HEK293 (cell line): ENCODE measurements around the gene SEMA6D.

Experiments used
- CTCF ChIA-PET: fragments of 350-600 bp; formaldehyde crosslinking; extraction: SDS; loops from one replicate; lab custom pipeline; 2021; ENCODE audit warnings: antibody characterized with exemption; lab: Yijun Ruan, JAX
- POLR2A ChIA-PET: fragments of 300-600 bp; formaldehyde crosslinking; extraction: SDS; loops from one replicate; lab custom pipeline; 2020; ENCODE audit warnings: antibody characterized with exemption, inconsistent platforms; lab: Yijun Ruan, JAX
- H3K27ac ChIP-seq: fragments of 200-500 bp; sonication (Bioruptor generic); 2 replicates; pipeline ENCODE4 v1.5.1; 2014; ENCODE audit warnings: low read depth, low read length, control low read depth, inconsistent platforms; ENCODE audit errors: extremely low read depth
- H3K36me3 ChIP-seq, 2 experiments: fragments of 200-500 bp in 1 of 2; sonication (Bioruptor generic) in 1 of 2; 1 replicate in 1 of 2; 2 replicates in 1 of 2; pipeline ENCODE4 v1.5.1; 2014 to 2017; ENCODE audit warnings: inconsistent platforms in 2 of 2, low read length in 2 of 2; ENCODE audit not compliant: control insufficient read depth in 2 of 2, insufficient read depth in 1 of 2
- H3K4me1 ChIP-seq: fragments of 200-500 bp; sonication (Bioruptor generic); 2 replicates; pipeline ENCODE4 v1.5.1; 2014; ENCODE audit warnings: mild to moderate bottlenecking, low read length, inconsistent platforms; ENCODE audit not compliant: control insufficient read depth, insufficient read depth
- H3K4me3 ChIP-seq: 2 replicates; pipeline ENCODE4 v1.5.1; 2011; ENCODE audit warnings: low read depth, mild to moderate bottlenecking, control low read depth, low read length, moderate library complexity
- H3K9me3 ChIP-seq: fragments of 200-500 bp; sonication (Bioruptor generic); 2 replicates; pipeline ENCODE4 v1.5.1; 2014; ENCODE audit warnings: low read depth, low read length, inconsistent platforms; ENCODE audit not compliant: control insufficient read depth, insufficient read depth
- BCL11B ChIP-seq: fragments of 450-650 bp; formaldehyde crosslinking; IDR thresholded peaks from 2 replicates; pipeline ENCODE4 v1.5.1; 2016; ENCODE audit warnings: low read depth, missing biosample characterization, missing genetic modification characterization
- EGR2 ChIP-seq: fragments of 450-650 bp; formaldehyde crosslinking; IDR thresholded peaks from 2 replicates; pipeline ENCODE4 v1.5.1; 2016; ENCODE audit warnings: low read depth, missing biosample characterization, missing genetic modification characterization
- GLI4 ChIP-seq: fragments of 450-650 bp; formaldehyde crosslinking; IDR thresholded peaks from 2 replicates; pipeline ENCODE4 v1.5.1; 2016; ENCODE audit warnings: missing biosample characterization, missing genetic modification characterization
- PRDM6 ChIP-seq: fragments of 450-650 bp; formaldehyde crosslinking; IDR thresholded peaks from 2 replicates; pipeline ENCODE4 v1.5.1; 2017; ENCODE audit warnings: missing biosample characterization, missing genetic modification characterization
- REPIN1 ChIP-seq: fragments of 450-650 bp; formaldehyde crosslinking; IDR thresholded peaks from 2 replicates; pipeline ENCODE4 v1.5.1; 2017; ENCODE audit warnings: missing biosample characterization, missing genetic modification characterization, low read depth
- SP2 ChIP-seq: fragments of 450-650 bp; formaldehyde crosslinking; IDR thresholded peaks from 2 replicates; pipeline ENCODE4 v1.5.1; 2016; ENCODE audit warnings: missing biosample characterization, missing genetic modification characterization
- ZBTB26 ChIP-seq: fragments of 450-650 bp; formaldehyde crosslinking; optimal IDR thresholded peaks from 2 replicates; pipeline ENCODE3; 2016; ENCODE audit warnings: missing biosample characterization, mild to moderate bottlenecking, missing genetic modification characterization
- ZBTB44 ChIP-seq: fragments of 450-650 bp; IDR thresholded peaks from 2 replicates; pipeline ENCODE4 v1.5.1; 2018; ENCODE audit warnings: missing biosample characterization, mild to moderate bottlenecking, missing genetic modification characterization
- ZNF157 ChIP-seq: fragments of 450-650 bp; formaldehyde crosslinking; IDR thresholded peaks from 2 replicates; pipeline ENCODE4 v1.5.1; 2016; ENCODE audit warnings: missing biosample characterization, missing genetic modification characterization
- ZNF174 ChIP-seq: fragments of 450-650 bp; formaldehyde crosslinking; IDR thresholded peaks from 2 replicates; pipeline ENCODE4 v1.5.0; 2017; ENCODE audit warnings: missing biosample characterization, mild to moderate bottlenecking, missing genetic modification characterization
- ZNF211 ChIP-seq: fragments of 450-650 bp; formaldehyde crosslinking; IDR thresholded peaks from 2 replicates; pipeline ENCODE4 v1.5.1; 2016; ENCODE audit warnings: low read depth, missing biosample characterization, missing genetic modification characterization
- ZNF391 ChIP-seq: fragments of 450-650 bp; formaldehyde crosslinking; IDR thresholded peaks from 2 replicates; pipeline ENCODE4 v1.5.1; 2016; ENCODE audit warnings: low read depth, missing biosample characterization, missing genetic modification characterization, borderline replicate concordance
- ZNF398 ChIP-seq: fragments of 450-650 bp; formaldehyde crosslinking; IDR thresholded peaks from 2 replicates; pipeline ENCODE4 v1.5.1; 2017; ENCODE audit warnings: missing biosample characterization, missing genetic modification characterization
- ZNF473 ChIP-seq: fragments of 450-650 bp; formaldehyde crosslinking; IDR thresholded peaks from 2 replicates; pipeline ENCODE4 v1.5.1; 2017; ENCODE audit warnings: missing biosample characterization, missing genetic modification characterization
- ZNF549 ChIP-seq: fragments of 450-650 bp; IDR thresholded peaks from 2 replicates; pipeline ENCODE4 v1.5.1; 2018; ENCODE audit warnings: missing biosample characterization, missing genetic modification characterization, mild to moderate bottlenecking, inconsistent platforms, moderate library complexity
- ZNF623 ChIP-seq: fragments of 450-650 bp; formaldehyde crosslinking; IDR thresholded peaks from 2 replicates; pipeline ENCODE4 v1.5.1; 2016; ENCODE audit warnings: missing biosample characterization, missing genetic modification characterization
- ZNF670 ChIP-seq: fragments of 450-650 bp; formaldehyde crosslinking; IDR thresholded peaks from 2 replicates; pipeline ENCODE4 v1.5.1; 2016; ENCODE audit warnings: missing biosample characterization, missing genetic modification characterization, low read depth
- ZNF776 ChIP-seq: fragments of 450-650 bp; formaldehyde crosslinking; IDR thresholded peaks from 2 replicates; pipeline ENCODE4 v1.5.0; 2017; ENCODE audit warnings: missing biosample characterization, missing genetic modification characterization, borderline replicate concordance
- ZNF791 ChIP-seq: fragments of 450-650 bp; formaldehyde crosslinking; IDR thresholded peaks from 2 replicates; pipeline ENCODE4 v1.5.1; 2016; ENCODE audit warnings: missing biosample characterization, missing genetic modification characterization

The SEMA6D gene

GRCh38 chr15:47720555-47720954 is 3.2 kb downstream of the SEMA6D start:
- CTCF ChIA-PET = no interaction called here
- POLR2A ChIA-PET = no interaction called here

GRCh38 chr15:47721676-47722075 is 4.4 kb downstream of the SEMA6D start:
- CTCF ChIA-PET = no interaction called here
- no peak for TF ChIP-seq ZNF623 (tag by site-specific recombination)
- no peak for TF ChIP-seq ZNF776
- TF ChIP-seq ZNF670 (tag by site-specific recombination) = no peak
- TF ChIP-seq ZNF391 (tag by site-specific recombination) = no peak
- no peak for TF ChIP-seq GLI4 (tag by site-specific recombination)
- no peak for TF ChIP-seq ZNF398 (tag by site-specific recombination)
- no peak for TF ChIP-seq ZNF791 (tag by site-specific recombination)
- Histone ChIP-seq H3K9me3 (no peaks in the 10 kb centered on the region), H3K27ac (no peak overlapping the region), H3K36me3 (no peaks in the 10 kb centered on the region), H3K4me1 (peaks cover 7% of the 10 kb centered on the region), H3K4me3 (no peak overlapping the region)
- POLR2A ChIA-PET = no interaction called here

More at GRCh38 chr15:47720555-47720954, 3.2 kb downstream of the SEMA6D start:
- TF ChIP-seq ZNF174 (tag by site-specific recombination) = no peak
- TF ChIP-seq ZNF157 (tag by site-specific recombination) = no peak
- TF ChIP-seq PRDM6 (tag by site-specific recombination) = peak; percentile 34
- no peak for TF ChIP-seq SP2
- TF ChIP-seq ZNF549 (tag by site-specific recombination) = no peak
- TF ChIP-seq ZBTB44 (tag by site-specific recombination) = peak; percentile 58
- TF ChIP-seq BCL11B (tag by site-specific recombination) = no peak
- TF ChIP-seq ZBTB26 (tag by site-specific recombination) = no peak
- Histone ChIP-seq H3K9me3 (no peaks in the 10 kb centered on the region), H3K4me1 (peaks cover 4% of the 10 kb centered on the region), H3K4me3 (no peak overlapping the region), H3K36me3 (no peaks in the 10 kb centered on the region), H3K27ac (no peak overlapping the region; the same call in 1 of the 2 replicates)

GRCh38 chr15:47724346-47724745 is 7.0 kb downstream of the SEMA6D start:
- H3K27ac ChIP-seq = no peak overlapping the region
- H3K4me1 ChIP-seq = peaks cover 15% of the 10 kb centered on the region
- no peak overlapping the region for H3K4me3 ChIP-seq
- TF ChIP-seq ZNF211 (tag by site-specific recombination) (no peak), REPIN1 (tag by site-specific recombination) (no peak), EGR2 (tag by site-specific recombination) (no peak), ZNF473 (tag by site-specific recombination) (no peak)
- ChIA-PET CTCF (interaction anchor here (1.1 kb wide), 1 partner anchor 12 kb away, joined by 4 read pairs; no protein-coding TSS in a partner anchor), POLR2A (interaction anchor here (0.6 kb wide), 1 partner anchor 1322 kb away, joined by 4 read pairs; no protein-coding TSS in a partner anchor)
- no peaks in the 10 kb centered on the region for H3K9me3 ChIP-seq
- no peaks in the 10 kb centered on the region for H3K36me3 ChIP-seq
